K562 (cell line): Measurements from ENCODE around the gene TMEM11. TPM values are rescaled to one million over a fixed set of nuclear protein-coding genes. Genes with fewer than 3 reads are reported as not detected.

Source experiments
- CBX5 ChIP-seq: IDR thresholded peaks from 2 replicates; pipeline ENCODE4 v1.6.1; 2014; ENCODE audit warnings: low read depth, borderline replicate concordance
- FIP1L1 ChIP-seq: fragments of 200-400 bp; formaldehyde crosslinking; IDR thresholded peaks from 2 replicates; pipeline ENCODE4 v1.6.1; 2018; ENCODE audit warnings: mild to moderate bottlenecking, low read depth, low read length; ENCODE audit not compliant: poor library complexity, severe bottlenecking
- HMG20B ChIP-seq: fragments of 250-450 bp; sonication (Bioruptor Pico); IDR thresholded peaks from 2 replicates; pipeline ENCODE4 v1.5.0; 2021; ENCODE audit warnings: mild to moderate bottlenecking
- NFIX ChIP-seq: fragments of 250-450 bp; sonication (Bioruptor Pico); IDR thresholded peaks from 2 replicates; pipeline ENCODE4 v1.4.0; 2020; ENCODE audit warnings: low read depth, mild to moderate bottlenecking, moderate library complexity
- POLR2B ChIP-seq: fragments of 450-650 bp; IDR thresholded peaks from 2 replicates; pipeline ENCODE4 v1.6.1; 2018; ENCODE audit warnings: low read depth; ENCODE audit not compliant: partially characterized antibody
- PYGO2 ChIP-seq: fragments of 450-650 bp; IDR thresholded peaks from 2 replicates; pipeline ENCODE4 v1.6.1; 2016; ENCODE audit warnings: mild to moderate bottlenecking, missing genetic modification characterization, moderate library complexity, missing compliant biosample characterization
- SMAD1 ChIP-seq: fragments of 150-350 bp; IDR thresholded peaks from 2 replicates; pipeline ENCODE4 v1.6.1; 2014; ENCODE audit warnings: low read length, low read depth; ENCODE audit not compliant: partially characterized antibody
- SMARCA5 ChIP-seq: fragments of 450-650 bp; IDR thresholded peaks from 2 replicates; pipeline ENCODE4 v1.6.1; 2016
- ZNF77 ChIP-seq: fragments of 250-450 bp; sonication (Bioruptor Pico); IDR thresholded peaks from 2 replicates; pipeline ENCODE4 v1.5.0; 2020
- ZNF778 ChIP-seq: fragments of 450-650 bp; formaldehyde crosslinking; IDR thresholded peaks from 2 replicates; pipeline ENCODE4 v1.4.0; 2020; ENCODE audit warnings: mild to moderate bottlenecking, moderate library complexity
- polyA plus RNA-seq, 8 experiments: library from polyadenylated mRNA; depleted of rRNA in 4 of 8; stranded (reverse) in 5 of 8; unstranded in 3 of 8; fragments of >200 nt; fragmentation: Nextera tagmentation in 2 of 8; fragmentation: Illumina TruSeq in 1 of 8; extraction: Ambion mirVana in 2 of 8; extraction: Trizol in 1 of 8; gene quantifications; 2 replicates each; pipeline versions ENCODE4 v1.2.1 to v1.2.3, GENCODE V29; 2011 to 2014; ENCODE audit warnings: inconsistent platforms in 1 of 8, missing spikeins in 1 of 8
- total RNA-seq, 7 experiments: library from RNA; depleted of rRNA in 6 of 7; stranded (reverse); fragments of >200 nt in 6 of 7; fragmentation: Illumina TruSeq in 2 of 7; extraction: Trizol in 2 of 7; gene quantifications; 2 replicates each; pipeline versions ENCODE4 v1.2.1 to v1.2.3, GENCODE V29; 2011 to 2021; ENCODE audit warnings: low replicate concordance in 1 of 7
- TF ChIP-seq, protein P1 (sequence below): sonication (generic); formaldehyde crosslinking; IDR thresholded peaks from 2 replicates; pipeline ENCODE4 v1.8.1; 2023; ENCODE audit warnings: missing genetic modification reagents, mild to moderate bottlenecking, borderline replicate concordance
- TF ChIP-seq, protein P2 (sequence below): fragments of 450-650 bp; IDR thresholded peaks from 2 replicates; pipeline ENCODE4 v1.6.1; 2016
- TF ChIP-seq, protein P3 (sequence below): fragments of 150-350 bp; IDR thresholded peaks from 2 replicates; pipeline ENCODE4 v1.6.1; 2014; ENCODE audit warnings: low read depth, mild to moderate bottlenecking, low read length, borderline replicate concordance
- TF ChIP-seq, protein P4 (sequence below): fragments of 450-650 bp; formaldehyde crosslinking; IDR thresholded peaks from 2 replicates; pipeline ENCODE4 v1.4.0; 2020; ENCODE audit warnings: mild to moderate bottlenecking, moderate library complexity
- TF ChIP-seq, protein P5 (sequence below): sonication (generic); formaldehyde crosslinking; IDR thresholded peaks from 2 replicates; pipeline ENCODE4 v1.8.0; 2022; ENCODE audit warnings: mild to moderate bottlenecking, missing genetic modification reagents

TMEM11 gene
- total and polyA plus RNA-seq, 9 of the 15 experiments (the other 6 are each of a cell fraction or from before 2014, with no cell fraction given) = 12.0 to 40.7 (median 30.0) TPM

DNA sequence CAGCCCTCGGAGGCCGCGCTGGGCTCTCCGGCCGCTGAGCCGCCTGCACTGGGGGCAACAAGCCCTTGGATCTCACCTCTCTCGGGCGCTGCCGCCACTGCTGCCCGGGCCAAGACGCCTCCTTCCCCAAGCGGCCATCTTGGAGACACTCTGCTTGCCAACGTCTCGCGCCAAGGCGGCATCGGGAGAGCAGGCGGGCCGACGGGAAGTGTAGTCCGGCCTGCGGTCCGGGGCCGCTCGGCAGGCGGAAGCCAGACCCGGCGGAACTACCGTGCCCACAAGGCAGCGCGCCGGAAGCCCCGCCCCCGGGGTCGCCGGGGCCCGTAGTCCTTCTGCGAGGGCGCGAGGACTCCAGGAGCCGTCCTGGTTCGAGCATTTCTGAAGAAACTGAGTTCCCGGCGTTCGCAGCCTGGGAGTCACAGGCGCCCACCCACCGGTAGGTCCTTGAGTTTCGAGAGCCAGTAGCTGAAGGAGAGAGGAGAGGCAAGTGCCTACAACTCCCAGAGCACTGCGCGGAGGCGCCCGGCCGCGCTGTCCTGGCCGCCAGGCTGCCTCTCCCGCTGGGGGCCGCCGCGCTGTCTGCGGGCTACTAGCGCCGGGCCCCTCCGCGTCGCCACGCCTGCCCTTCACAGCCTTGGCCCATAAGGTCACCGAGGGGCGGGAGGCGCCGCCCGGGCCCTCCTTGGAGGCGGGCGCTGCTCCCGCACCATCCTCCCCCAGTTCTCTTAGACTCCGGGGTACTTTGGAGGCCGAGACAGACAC lies at the start of gene TMEM11 (continued):
- TF ChIP-seq, protein P1, sequence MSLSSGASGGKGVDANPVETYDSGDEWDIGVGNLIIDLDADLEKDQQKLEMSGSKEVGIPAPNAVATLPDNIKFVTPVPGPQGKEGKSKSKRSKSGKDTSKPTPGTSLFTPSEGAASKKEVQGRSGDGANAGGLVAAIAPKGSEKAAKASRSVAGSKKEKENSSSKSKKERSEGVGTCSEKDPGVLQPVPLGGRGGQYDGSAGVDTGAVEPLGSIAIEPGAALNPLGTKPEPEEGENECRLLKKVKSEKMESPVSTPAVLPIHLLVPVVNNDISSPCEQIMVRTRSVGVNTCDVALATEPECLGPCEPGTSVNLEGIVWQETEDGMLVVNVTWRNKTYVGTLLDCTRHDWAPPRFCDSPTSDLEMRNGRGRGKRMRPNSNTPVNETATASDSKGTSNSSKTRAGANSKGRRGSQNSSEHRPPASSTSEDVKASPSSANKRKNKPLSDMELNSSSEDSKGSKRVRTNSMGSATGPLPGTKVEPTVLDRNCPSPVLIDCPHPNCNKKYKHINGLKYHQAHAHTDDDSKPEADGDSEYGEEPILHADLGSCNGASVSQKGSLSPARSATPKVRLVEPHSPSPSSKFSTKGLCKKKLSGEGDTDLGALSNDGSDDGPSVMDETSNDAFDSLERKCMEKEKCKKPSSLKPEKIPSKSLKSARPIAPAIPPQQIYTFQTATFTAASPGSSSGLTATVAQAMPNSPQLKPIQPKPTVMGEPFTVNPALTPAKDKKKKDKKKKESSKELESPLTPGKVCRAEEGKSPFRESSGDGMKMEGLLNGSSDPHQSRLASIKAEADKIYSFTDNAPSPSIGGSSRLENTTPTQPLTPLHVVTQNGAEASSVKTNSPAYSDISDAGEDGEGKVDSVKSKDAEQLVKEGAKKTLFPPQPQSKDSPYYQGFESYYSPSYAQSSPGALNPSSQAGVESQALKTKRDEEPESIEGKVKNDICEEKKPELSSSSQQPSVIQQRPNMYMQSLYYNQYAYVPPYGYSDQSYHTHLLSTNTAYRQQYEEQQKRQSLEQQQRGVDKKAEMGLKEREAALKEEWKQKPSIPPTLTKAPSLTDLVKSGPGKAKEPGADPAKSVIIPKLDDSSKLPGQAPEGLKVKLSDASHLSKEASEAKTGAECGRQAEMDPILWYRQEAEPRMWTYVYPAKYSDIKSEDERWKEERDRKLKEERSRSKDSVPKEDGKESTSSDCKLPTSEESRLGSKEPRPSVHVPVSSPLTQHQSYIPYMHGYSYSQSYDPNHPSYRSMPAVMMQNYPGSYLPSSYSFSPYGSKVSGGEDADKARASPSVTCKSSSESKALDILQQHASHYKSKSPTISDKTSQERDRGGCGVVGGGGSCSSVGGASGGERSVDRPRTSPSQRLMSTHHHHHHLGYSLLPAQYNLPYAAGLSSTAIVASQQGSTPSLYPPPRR (CRISPR knock-in tag) = no peak
- no peak for TF ChIP-seq CBX5
- no peak for TF ChIP-seq NFIX (CRISPR knock-in tag)
- TF ChIP-seq, protein P2, sequence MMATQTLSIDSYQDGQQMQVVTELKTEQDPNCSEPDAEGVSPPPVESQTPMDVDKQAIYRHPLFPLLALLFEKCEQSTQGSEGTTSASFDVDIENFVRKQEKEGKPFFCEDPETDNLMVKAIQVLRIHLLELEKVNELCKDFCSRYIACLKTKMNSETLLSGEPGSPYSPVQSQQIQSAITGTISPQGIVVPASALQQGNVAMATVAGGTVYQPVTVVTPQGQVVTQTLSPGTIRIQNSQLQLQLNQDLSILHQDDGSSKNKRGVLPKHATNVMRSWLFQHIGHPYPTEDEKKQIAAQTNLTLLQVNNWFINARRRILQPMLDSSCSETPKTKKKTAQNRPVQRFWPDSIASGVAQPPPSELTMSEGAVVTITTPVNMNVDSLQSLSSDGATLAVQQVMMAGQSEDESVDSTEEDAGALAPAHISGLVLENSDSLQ = peak; percentile 24; the same call in 1 of the 2 replicates
- TF ChIP-seq ZNF778 (CRISPR knock-in tag) = no peak
- TF ChIP-seq SMAD1 = peak; percentile 27
- no peak for TF ChIP-seq FIP1L1
- no peak for TF ChIP-seq ZNF77 (CRISPR knock-in tag)
- TF ChIP-seq, protein P3, sequence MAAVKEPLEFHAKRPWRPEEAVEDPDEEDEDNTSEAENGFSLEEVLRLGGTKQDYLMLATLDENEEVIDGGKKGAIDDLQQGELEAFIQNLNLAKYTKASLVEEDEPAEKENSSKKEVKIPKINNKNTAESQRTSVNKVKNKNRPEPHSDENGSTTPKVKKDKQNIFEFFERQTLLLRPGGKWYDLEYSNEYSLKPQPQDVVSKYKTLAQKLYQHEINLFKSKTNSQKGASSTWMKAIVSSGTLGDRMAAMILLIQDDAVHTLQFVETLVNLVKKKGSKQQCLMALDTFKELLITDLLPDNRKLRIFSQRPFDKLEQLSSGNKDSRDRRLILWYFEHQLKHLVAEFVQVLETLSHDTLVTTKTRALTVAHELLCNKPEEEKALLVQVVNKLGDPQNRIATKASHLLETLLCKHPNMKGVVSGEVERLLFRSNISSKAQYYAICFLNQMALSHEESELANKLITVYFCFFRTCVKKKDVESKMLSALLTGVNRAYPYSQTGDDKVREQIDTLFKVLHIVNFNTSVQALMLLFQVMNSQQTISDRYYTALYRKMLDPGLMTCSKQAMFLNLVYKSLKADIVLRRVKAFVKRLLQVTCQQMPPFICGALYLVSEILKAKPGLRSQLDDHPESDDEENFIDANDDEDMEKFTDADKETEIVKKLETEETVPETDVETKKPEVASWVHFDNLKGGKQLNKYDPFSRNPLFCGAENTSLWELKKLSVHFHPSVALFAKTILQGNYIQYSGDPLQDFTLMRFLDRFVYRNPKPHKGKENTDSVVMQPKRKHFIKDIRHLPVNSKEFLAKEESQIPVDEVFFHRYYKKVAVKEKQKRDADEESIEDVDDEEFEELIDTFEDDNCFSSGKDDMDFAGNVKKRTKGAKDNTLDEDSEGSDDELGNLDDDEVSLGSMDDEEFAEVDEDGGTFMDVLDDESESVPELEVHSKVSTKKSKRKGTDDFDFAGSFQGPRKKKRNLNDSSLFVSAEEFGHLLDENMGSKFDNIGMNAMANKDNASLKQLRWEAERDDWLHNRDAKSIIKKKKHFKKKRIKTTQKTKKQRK = no peak
- TF ChIP-seq HMG20B (CRISPR knock-in tag) = no peak
- TF ChIP-seq SMARCA5 = no peak
- TF ChIP-seq, protein P4, sequence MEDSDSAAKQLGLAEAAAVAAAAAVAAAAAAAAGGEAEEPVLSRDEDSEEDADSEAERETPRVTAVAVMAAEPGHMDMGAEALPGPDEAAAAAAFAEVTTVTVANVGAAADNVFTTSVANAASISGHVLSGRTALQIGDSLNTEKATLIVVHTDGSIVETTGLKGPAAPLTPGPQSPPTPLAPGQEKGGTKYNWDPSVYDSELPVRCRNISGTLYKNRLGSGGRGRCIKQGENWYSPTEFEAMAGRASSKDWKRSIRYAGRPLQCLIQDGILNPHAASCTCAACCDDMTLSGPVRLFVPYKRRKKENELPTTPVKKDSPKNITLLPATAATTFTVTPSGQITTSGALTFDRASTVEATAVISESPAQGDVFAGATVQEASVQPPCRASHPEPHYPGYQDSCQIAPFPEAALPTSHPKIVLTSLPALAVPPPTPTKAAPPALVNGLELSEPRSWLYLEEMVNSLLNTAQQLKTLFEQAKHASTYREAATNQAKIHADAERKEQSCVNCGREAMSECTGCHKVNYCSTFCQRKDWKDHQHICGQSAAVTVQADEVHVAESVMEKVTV (CRISPR knock-in tag) = no peak
- TF ChIP-seq POLR2B = peak; percentile 21
- no peak for TF ChIP-seq PYGO2 (tag)
- TF ChIP-seq, protein P5, sequence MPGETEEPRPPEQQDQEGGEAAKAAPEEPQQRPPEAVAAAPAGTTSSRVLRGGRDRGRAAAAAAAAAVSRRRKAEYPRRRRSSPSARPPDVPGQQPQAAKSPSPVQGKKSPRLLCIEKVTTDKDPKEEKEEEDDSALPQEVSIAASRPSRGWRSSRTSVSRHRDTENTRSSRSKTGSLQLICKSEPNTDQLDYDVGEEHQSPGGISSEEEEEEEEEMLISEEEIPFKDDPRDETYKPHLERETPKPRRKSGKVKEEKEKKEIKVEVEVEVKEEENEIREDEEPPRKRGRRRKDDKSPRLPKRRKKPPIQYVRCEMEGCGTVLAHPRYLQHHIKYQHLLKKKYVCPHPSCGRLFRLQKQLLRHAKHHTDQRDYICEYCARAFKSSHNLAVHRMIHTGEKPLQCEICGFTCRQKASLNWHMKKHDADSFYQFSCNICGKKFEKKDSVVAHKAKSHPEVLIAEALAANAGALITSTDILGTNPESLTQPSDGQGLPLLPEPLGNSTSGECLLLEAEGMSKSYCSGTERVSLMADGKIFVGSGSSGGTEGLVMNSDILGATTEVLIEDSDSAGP = no peak
